Stimulated activated CD4-positive, alpha-beta T cell treated with anti-CD3 and anti-CD28 coated beads, TNF-alpha, amount 100 ng/mL, for 48 hours (primary cell): ENCODE measurements around the gene NELL1.
A peak's percentile ranks its signal among the peaks of the same experiment; 100 is the strongest.

ENCODE experiments used
- DNase-seq, 3 donors: peaks; one replicate each; pipeline ENCODE4 v3.0.0-alpha.2; 2020; ENCODE audit warnings: low read depth in 3 of 3

NELL1 gene

DNA sequence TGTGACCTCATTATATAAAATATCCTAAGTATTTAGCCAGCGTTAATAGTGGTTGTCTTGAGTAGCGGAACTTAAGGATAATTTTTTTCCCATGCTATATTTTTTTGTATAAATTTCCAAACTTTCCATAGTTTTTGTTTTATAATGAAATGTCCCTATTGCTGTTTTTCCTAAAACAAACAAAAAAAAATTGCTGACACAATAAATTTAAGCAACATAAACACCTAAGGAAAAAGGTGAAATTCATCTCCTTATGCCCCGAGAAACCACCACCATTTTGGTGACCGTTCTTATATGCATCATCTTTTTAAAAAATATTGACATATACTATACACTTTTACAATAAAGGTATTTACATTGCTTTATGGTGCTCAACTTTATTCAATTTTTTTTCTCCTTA is 814.7 kb downstream of the NELL1 start:
- DNase-seq, result no peak

GRCh38 chr11:21485006-21485405 is 815.6 kb downstream of the NELL1 start:
- DNase-seq, result no peak

GRCh38 chr11:21485426-21485825 is 816.0 kb downstream of the NELL1 start:
- DNase-seq, result no peak

DNA sequence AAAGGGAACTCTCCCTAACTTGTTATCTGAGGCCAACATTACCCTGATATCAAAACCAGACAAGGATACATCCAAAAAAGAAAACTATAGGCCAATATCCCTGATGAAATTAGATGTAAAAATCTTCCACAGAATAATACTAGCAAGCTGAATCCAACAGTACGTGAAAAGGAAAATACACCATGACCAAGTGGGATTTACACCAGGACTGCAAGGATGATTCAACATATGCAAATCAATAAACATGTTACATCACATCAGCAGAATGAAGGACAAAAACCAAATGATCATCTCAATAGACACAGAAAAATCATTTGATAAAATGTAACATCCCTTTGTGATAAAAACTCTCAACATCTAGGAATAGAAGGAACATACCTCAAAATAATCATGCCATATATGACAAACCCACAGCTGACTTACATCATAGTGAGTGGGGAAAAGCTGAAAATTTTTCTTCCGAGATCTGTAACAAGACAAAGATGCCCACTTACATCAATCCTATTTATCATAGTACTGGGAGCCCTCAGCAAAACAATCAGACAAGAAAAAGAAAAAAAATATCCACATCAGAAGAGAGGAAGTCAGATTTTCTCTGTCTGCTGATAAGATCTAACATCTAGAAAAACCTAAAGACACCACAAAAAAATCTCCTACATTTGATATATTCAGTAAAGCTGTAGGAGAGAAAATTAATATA is 820.2 kb downstream of the NELL1 start:
- no peak for DNase-seq

DNA sequence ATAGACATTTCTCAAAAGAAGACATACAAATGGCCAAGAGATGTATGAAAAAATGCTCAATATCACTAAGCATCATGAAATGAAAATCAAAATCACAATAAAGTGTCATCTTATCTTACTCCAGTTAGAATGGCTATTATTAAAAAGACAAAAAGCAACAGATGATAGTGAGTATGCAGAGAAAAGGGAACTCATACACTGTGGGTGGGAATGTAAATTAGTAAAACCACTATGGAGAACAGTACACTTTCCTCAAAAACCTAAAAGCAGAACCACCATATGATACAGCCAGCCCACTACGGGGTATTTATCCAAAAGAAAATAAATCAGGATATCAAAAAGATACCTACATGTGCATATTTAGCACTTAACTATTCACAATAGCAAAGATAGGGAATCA is 823.5 kb downstream of the NELL1 start:
- no peak for DNase-seq

DNA sequence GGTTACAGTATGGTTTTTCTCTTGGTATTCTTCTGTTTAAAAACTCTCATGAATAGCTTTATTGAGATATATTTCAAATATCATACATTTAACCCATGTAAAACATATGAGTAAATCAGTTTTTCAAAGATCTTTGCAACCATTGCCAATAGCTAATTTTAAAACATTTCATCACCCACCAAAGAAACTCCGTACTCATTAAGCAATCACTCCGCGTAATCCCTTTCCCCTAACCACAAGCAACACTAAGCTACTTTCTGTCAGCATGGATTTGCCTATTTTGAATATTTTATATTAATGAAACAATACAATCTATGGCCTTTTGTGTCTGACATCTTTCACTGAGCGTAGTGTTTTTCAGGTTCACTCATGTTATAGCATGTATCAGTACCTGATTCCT is 825.6 kb downstream of the NELL1 start:
- no peak for DNase-seq

DNA sequence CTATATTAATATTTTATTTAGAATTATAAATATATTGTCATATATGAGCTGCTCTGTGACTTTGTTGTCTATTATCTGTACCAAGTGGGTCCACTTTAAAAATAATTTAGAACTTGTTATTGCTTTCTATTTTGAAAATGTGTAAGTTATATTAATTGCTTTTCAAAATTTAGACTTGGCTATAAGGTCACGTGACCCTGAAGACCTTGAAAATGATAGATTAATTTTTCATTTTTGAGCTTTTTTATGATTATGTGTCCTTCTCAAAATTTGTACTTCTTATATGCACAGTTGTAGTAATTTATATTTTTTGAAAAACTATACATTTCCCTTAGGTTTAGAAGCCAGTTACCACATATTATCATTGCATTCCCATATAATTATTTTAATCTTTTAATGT is 826.5 kb downstream of the NELL1 start:
- no peak for DNase-seq

- no peak for DNase-seq
Measured at GRCh38 chr11:21501245-21501644, 831.9 kb downstream of the NELL1 start.

DNA sequence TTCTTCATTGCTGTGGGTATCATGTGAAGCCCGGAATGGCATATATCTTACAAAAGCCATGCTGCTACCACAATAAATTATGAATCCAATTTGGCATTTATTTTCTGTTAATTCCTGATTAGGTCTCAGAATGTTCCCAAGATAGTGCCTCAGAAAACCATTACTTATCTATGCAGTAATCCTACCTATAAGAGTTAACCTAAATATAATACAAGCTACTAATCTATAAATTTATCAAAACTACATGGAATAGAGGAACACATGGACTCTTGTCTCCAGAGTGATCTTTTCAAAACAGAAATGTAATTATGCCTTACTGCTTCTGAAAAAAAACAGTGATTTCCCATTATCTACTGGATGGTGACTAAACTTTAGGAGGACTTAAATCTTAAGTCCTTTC is 835.7 kb downstream of the NELL1 start:
- no peak for DNase-seq

DNA sequence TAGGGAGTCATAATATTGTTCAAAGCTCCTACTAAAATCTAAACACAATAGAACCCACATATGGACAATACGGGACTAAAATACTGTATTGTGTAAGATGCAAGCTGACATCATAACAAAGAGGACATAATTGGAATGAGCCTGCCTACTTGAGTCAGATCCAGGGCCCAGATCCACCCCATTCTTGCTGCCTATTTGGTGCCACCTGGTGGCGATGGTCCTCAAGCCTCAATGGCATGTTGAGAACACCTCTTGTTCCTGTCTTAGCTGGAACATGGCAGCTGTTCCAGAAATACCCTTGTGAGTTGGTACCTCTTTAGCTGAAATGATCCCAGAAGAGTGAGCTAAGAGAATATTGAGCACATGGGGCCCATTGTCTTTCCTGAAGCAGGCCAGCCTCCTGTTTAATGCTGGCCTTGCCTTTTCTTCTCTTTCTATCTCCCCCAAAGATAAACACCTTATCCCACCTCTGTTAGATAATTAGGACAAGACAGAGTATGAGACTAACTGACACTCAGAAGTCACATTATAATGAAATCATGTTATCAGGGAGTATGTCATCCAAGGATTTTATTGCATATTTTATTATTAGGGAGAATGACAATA is 842.6 kb downstream of the NELL1 start:
- peak in 2 of 3 donors; percentile 14 to 18 for DNase-seq

DNA sequence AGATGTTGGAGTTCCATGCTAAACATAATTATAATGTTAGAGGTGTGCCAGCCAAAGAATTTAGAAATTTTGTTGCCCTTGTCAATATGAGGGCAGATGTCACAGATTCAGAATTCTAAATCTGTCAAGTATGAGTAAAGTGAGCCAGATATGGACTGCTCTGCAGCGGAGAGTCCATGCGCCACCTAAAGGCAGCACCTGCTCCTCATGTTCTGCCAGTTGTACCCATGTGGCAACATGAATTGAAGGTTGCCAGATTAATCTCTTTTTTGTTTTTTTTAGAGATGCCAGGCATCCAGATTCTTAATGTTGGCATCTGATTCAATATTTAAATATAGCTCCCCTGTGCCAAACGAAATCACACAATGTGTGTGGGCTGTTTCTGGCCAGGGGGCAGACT is 844.9 kb downstream of the NELL1 start:
- no peak for DNase-seq

- DNase-seq, result no peak
Measured at GRCh38 chr11:21520244-21520643, 850.9 kb downstream of the NELL1 start.

GRCh38 chr11:21529187-21529586 is 859.8 kb downstream of the NELL1 start:
- DNase-seq, result no peak

- DNase-seq, result no peak
Measured at GRCh38 chr11:21534288-21534687, 864.9 kb downstream of the NELL1 start.

DNA sequence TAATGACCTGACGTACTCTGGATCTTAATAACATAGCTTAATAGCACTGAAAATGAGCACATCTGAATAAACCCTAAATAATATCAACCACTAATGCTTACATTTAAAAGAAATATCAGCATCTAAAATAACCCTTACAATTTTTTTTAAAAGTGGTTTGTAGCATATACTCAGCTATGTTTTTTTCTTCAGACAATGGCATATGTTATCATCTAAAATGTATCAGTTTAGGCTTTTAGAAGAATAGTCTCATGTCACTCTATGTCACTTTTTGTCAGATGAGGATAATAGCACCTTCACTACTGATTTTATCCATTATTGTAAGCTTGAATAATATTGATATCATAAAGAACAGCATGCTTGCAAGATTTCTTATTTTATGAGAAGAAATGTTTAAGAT is 868.6 kb downstream of the NELL1 start:
- DNase-seq, result no peak

DNA sequence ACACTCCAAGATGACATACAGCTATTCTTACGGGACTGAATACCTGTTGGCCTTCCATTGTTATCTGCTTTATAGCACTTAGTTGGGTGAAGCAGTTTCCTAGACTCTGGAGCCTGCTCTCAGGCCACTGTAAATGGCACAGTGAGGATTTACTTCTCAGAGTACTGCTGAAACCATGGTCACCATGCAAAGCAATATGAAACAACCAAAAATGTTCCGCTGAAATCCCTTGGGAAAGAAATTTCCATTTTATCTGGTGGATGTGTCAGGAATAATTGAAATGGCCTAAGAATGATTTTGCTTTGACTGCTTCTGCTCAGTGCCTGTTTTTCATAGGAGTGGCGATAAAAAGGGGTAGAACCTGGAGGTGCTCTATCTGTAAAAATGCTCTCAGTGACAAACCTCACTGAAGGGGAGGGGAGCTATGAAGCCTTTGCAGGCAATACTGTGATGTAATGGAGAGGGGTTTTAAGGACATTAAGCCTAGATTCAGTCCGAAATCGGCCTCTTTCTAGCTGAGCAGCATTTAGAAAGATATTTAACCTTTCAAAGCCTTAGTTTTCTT is 871.9 kb downstream of the NELL1 start:
- no peak for DNase-seq

DNA sequence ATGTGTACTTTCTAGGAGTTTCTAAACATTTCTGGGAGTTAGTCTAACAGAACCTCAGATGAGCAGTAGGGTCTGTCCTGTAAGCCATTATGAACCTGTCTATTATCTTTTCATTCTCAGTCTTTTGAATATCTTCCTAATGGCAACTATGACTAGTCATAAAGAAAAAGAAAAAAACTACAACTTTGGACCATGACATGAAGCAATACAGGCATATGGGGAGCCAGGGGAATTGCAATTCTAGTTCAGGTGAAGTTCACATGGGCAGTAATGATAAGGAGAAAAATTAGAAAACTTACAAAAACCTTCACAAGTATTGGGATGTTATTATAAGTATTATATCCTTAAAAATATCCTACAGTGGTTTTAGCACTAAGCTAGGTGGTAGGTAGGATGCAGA is 874.5 kb downstream of the NELL1 start:
- DNase-seq, result no peak

GRCh38 chr11:21545699-21546098 is 876.3 kb downstream of the NELL1 start:
- DNase-seq, result no peak

DNA sequence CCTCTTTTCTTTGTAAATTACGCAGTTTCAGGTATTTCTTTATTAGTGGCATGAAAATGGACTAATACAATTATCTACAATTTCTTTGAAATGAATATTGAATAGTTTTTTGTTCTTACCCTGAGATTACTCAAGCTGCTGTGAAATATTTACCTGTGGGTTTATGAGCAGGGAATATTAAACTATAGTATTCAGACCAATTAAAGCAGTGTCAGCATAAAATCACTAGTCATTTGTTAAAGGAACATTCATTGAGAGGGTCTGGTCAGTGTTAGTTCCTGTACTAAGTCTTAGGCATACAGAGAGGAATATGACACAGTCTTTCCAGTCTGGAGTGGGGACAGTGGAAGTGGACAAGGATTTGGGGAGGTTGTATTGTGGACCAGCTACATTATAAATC is 877.3 kb downstream of the NELL1 start:
- DNase-seq, result no peak

DNA sequence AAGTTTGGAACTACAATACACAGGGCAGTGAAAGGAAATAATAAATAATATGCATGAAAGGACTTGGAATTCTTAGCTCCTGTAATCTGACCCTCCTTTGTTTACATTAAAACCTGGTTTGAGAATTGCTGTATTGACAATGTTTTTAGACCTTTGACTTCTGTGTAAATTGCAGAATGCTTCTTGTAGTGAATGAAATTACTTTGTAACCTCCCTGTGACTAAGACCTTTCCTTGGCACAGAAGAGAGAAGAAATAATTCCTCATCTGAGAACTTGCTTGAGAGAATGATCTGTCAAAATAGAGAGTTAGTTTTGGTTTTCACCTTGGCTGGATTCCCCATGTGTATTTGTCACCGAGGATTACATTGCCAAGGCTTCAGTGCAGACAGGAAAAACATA is 883.5 kb downstream of the NELL1 start:
- DNase-seq, result no peak

DNA sequence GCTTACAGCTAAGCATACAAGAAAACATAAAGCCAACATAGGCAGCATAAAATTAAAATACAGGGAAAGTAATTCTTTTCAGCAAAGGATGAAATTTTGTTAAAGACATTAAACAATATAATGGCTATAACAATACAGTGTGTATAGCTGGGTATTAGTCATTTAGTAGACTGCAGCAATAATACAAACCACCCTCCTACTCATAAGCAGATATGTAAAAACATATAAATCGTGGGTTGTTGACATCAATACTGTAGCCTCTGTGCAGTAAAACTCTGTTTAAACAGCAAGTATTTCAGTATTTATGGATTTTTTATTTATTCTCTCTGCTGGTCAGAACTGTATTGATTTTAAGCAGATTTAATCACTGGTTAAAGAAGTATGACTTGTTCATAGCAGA is 884.4 kb downstream of the NELL1 start:
- no peak for DNase-seq

DNA sequence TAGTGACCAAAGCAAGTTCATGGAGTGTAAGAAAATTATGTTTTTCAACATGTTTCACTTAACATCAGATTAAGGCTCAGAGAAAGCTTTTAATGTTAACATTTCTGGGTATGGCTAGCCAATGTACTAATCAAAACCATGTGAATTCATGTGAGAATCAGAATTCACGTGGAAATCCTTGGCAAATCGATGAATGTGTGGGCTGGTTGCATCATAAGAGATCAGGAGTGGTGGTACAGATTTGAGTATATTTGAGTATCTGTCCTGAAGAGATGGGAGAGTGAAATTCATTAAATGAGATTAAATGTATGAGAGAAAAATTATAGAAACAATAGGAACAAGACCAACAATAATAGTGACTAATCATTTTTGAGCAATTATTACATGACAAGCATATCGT is 884.9 kb downstream of the NELL1 start:
- DNase-seq, result no peak

DNA sequence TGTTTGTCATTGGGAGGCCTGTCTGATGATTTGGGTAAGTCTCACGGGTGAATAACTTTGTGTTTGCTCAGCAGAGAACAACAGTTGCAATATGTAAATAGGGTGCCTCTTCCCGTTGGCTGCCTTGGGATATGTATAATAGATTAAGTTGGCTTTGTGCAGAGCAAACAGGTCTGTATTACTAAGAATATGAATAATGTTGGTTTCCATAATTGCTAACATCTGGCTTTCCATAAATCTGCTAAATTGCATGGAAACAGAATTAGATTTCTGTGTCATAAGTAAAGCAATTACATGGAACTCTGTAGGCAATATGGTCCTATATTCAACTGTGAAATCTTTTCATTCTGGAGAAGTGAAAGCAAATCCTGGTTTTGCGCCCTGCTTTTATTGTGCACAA is 887.5 kb downstream of the NELL1 start:
- no peak for DNase-seq
